Renal cortex interstitium (tissue), 11 donors: ENCODE measurements around the gene MMP12. TPM values are rescaled to one million over a fixed set of nuclear protein-coding genes. Genes with fewer than 3 reads are reported as not detected.

ENCODE experiments used
- DNase-seq, 11 donors: peaks; one replicate each; pipeline ENCODE4 v3.0.0-alpha.2; 2013; ENCODE audit warnings: low read depth in 9 of 11, low spot score in 4 of 11; ENCODE audit errors: extremely low read depth in 1 of 11
- polyA plus RNA-seq, 3 donors: library from polyadenylated mRNA; unstranded; fragments of 120-200 nt; gene quantifications; one replicate each; pipeline ENCODE4 v1.2.1, GENCODE V29; 2013; ENCODE audit not compliant: insufficient read length in 3 of 3

Gene MMP12
- polyA plus RNA-seq, 3 donors, result 1.9 to 4.8 (median 4.2) TPM

GRCh38 chr11:102864724-102865123, 10.1 kb downstream of the MMP12 start:
- DNase-seq, result no peak

GRCh38 chr11:102853956-102854355, 20.8 kb downstream of the MMP12 start:
- DNase-seq, result no peak

GRCh38 chr11:102853055-102853454, 21.7 kb downstream of the MMP12 start:
- DNase-seq, result no peak

- no peak for DNase-seq
Measured at GRCh38 chr11:102850973-102851745, 23.6 kb downstream of the MMP12 start.

- no peak for DNase-seq
Measured at GRCh38 chr11:102849311-102849710, 25.5 kb downstream of the MMP12 start.

GRCh38 chr11:102846292-102846691, 28.5 kb downstream of the MMP12 start:
- DNase-seq, result no peak

- DNase-seq, result no peak
Measured at GRCh38 chr11:102843489-102843888, 31.3 kb downstream of the MMP12 start, which contains the start of gene MMP3. Gene MMP3 (minus strand): TSS chr11:102843609. CDS start chr11:102843546, 63 bp downstream.

GRCh38 chr11:102842930-102843329, 31.9 kb downstream of the MMP12 start:
- DNase-seq, result no peak

- no peak for DNase-seq
Measured at GRCh38 chr11:102840018-102840417, 34.8 kb downstream of the MMP12 start.

- DNase-seq, result no peak
Measured at GRCh38 chr11:102837646-102838045, 37.1 kb downstream of the MMP12 start.

- no peak for DNase-seq
Measured at GRCh38 chr11:102837156-102837555, 37.6 kb downstream of the MMP12 start.

GRCh38 chr11:102836290-102836875, 38.4 kb downstream of the MMP12 start:
- no peak for DNase-seq

- no peak for DNase-seq
Measured at GRCh38 chr11:102833731-102834130, 41.1 kb downstream of the MMP12 start.

- no peak for DNase-seq
Measured at GRCh38 chr11:102832612-102833011, 42.2 kb downstream of the MMP12 start.

- DNase-seq, result peak in 10 of 11 donors; percentile 6 to 38 (median 26)
Measured at GRCh38 chr11:102831489-102832440, 43.0 kb downstream of the MMP12 start.

- no peak for DNase-seq
Measured at GRCh38 chr11:102831128-102831488, 43.7 kb downstream of the MMP12 start.

- no peak for DNase-seq
Measured at GRCh38 chr11:102830001-102830727, 44.6 kb downstream of the MMP12 start.

GRCh38 chr11:102829316-102830000, 45.3 kb downstream of the MMP12 start:
- no peak for DNase-seq
